Thyroid gland (tissue), 4 donors: ENCODE results near the gene CCNC. TPM values are rescaled to one million over a fixed set of nuclear protein-coding genes. Genes with fewer than 3 reads are reported as not detected.

Source experiments
- small RNA-seq: library from RNA; depleted of rRNA; stranded (forward); fragments of <200 nt; gene quantifications from one replicate; pipeline ENCODE3, GENCODE V24; 2016
- total RNA-seq, 4 donors: library from RNA; depleted of rRNA; stranded (reverse); fragments of >200 nt; gene quantifications; one replicate each; pipeline ENCODE4 v1.2.3, GENCODE V29; 2016

The CCNC gene
- total RNA-seq, 4 donors from 2014 or later = 74.2 to 393 (median 92.2) TPM

Small RNAs within 50 kb of the gene (small RNA-seq; reads per million reads assigned to genes)
- gene RF00019 = not detected

Other genes with a start within 250 kb of the CCNC start
- 1 to 10 TPM in 3 of 4 donors, under 1 TPM in 1; 0.71 to 6.4 (median 3.4) TPM for gene FAXC, start 219.0 kb downstream of the CCNC start, total RNA-seq
- gene COQ3, start 174.5 kb downstream of the CCNC start, total RNA-seq = 1 to 10 TPM; 5.2 to 7.0 (median 5.8) TPM
- 100 to 1,000 TPM; 183 to 302 (median 241) TPM for gene PNISR, start 143.4 kb downstream of the CCNC start, total RNA-seq
- gene USP45, start 53.2 kb downstream of the CCNC start, total RNA-seq = 10 to 100 TPM; 12.9 to 19.7 (median 16.5) TPM
- gene PRDM13, start 38.2 kb upstream of the CCNC start, total RNA-seq = not detected